Breast epithelium (tissue), 4 donors: ENCODE data around the gene WARS2. TPM values are rescaled to one million over a fixed set of nuclear protein-coding genes. Genes with fewer than 3 reads are reported as not detected.

Source experiments
- DNase-seq, 2 donors: peaks; one replicate each; pipeline ENCODE4 v3.0.0-alpha.2; 2019; ENCODE audit warnings: low spot score in 2 of 2
- H3K27ac ChIP-seq, 2 donors: fragments of 200-600 bp; sonication (generic) in 1 of 2; one replicate each; pipeline ENCODE4 v1.5.1; 2016 to 2019; ENCODE audit warnings: mild to moderate bottlenecking in 1 of 2
- H3K27me3 ChIP-seq, 2 donors: fragments of 200-600 bp; sonication (generic) in 1 of 2; one replicate each; pipeline versions ENCODE4 v1.5.1 to v1.6.0; 2017 to 2019; ENCODE audit warnings: control low read depth in 1 of 2, mild to moderate bottlenecking in 1 of 2
- H3K36me3 ChIP-seq: fragments of 200-600 bp; one replicate; pipeline ENCODE4 v1.5.1; 2019
- H3K4me1 ChIP-seq, 2 donors: fragments of 200-600 bp; sonication (generic); one replicate each; pipeline ENCODE4 v1.5.1; 2016 to 2019; ENCODE audit warnings: control low read depth in 1 of 2
- H3K4me3 ChIP-seq, 3 donors: fragments of 200-600 bp; sonication (generic); 1 replicate in 2 of 3; 2 replicates in 1 of 3; pipeline ENCODE4 v1.5.1; 2016 to 2019; ENCODE audit warnings: mild to moderate bottlenecking in 3 of 3, moderate library complexity in 2 of 3
- H3K9me3 ChIP-seq, 2 donors: fragments of 200-600 bp; sonication (generic) in 1 of 2; one replicate each; pipeline ENCODE4 v1.5.1; 2016 to 2019; ENCODE audit warnings: control low read depth in 1 of 2
- CTCF ChIP-seq, 3 donors: fragments of 450-650 bp; IDR thresholded peaks; one replicate each; pipeline ENCODE4 v1.5.1; 2016 to 2017; ENCODE audit warnings: antibody characterized with exemption in 3 of 3, mild to moderate bottlenecking in 3 of 3, moderate library complexity in 3 of 3
- POLR2A ChIP-seq: fragments of 450-650 bp; IDR thresholded peaks from one replicate; pipeline ENCODE4 v1.6.1; 2016; ENCODE audit warnings: antibody characterized with exemption, mild to moderate bottlenecking, moderate library complexity
- POLR2AphosphoS5 ChIP-seq, 3 donors: sonication (generic); formaldehyde crosslinking; IDR thresholded peaks; one replicate each; pipeline ENCODE4 v1.6.1; 2017; ENCODE audit warnings: antibody characterized with exemption in 3 of 3
- intact Hi-C: fragments of 100-400 bp; cut with DNase I; formaldehyde crosslinking; loops from one replicate; pipeline ENCODE4 v1.15.1; 2023; ENCODE audit warnings: low total_unique reads
- total RNA-seq, 3 donors: library from RNA; depleted of rRNA; stranded (reverse); fragments of >200 nt; gene quantifications; one replicate each; pipeline ENCODE4 v1.1.0, GENCODE V29; 2016

The WARS2 gene
- total RNA-seq, 3 donors from 2014 or later: 21.1 to 26.2 (median 23.3) TPM

- intact Hi-C loops: no loop called here
- Histone ChIP-seq H3K36me3 (no peaks in the 10 kb centered on the region), H3K4me3 (no peak overlapping the region), H3K27me3 (peaks cover 3 to 60% of the 10 kb centered on the region in 2 donors), H3K9me3 (peaks cover 0 to 13% of the 10 kb centered on the region in 2 donors), H3K4me1 (peaks cover 4 to 6% of the 10 kb centered on the region in 2 donors), H3K27ac (no peak overlapping the region)
- DNase-seq: no peak
- TF ChIP-seq POLR2AphosphoS5 (IDR thresholded peaks at IDR 0.05) (no peak), POLR2A (no peak), CTCF (IDR thresholded peaks at IDR 0.05) (no peak)
These were observed 134.6 kb downstream of the WARS2 start for GRCh38 chr1:119005724-119006405.

DNA sequence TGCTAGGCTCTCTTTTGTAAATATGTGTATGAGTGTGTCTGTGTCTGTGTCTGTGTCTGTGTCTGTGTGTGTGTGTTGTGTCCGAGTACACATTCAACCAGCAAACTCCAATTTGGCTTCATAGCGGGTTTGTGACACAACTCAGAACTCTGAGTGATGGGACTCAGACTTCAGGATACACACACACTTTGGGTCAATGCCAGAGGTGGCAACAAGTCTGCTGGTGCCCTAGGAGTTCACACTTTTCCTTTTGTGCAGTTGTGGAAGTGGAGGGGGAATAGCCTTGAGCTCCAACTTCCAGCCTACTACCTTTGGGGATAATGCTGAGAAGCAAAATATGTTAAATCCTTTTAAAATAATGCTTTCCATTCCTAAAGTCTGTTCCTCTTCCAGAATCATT, 135.7 kb downstream of the WARS2 start:
- intact Hi-C loops: no loop called here
- Histone ChIP-seq H3K27ac (no peak overlapping the region), H3K9me3 (peaks cover 0 to 13% of the 10 kb centered on the region in 2 donors), H3K27me3 (peaks cover 3 to 70% of the 10 kb centered on the region in 2 donors), H3K4me1 (peaks cover 4 to 11% of the 10 kb centered on the region in 2 donors), H3K4me3 (no peak overlapping the region), H3K36me3 (no peaks in the 10 kb centered on the region)
- TF ChIP-seq POLR2A: no peak
- TF ChIP-seq POLR2AphosphoS5 (IDR thresholded peaks at IDR 0.05): no peak
- no peak for DNase-seq

DNA sequence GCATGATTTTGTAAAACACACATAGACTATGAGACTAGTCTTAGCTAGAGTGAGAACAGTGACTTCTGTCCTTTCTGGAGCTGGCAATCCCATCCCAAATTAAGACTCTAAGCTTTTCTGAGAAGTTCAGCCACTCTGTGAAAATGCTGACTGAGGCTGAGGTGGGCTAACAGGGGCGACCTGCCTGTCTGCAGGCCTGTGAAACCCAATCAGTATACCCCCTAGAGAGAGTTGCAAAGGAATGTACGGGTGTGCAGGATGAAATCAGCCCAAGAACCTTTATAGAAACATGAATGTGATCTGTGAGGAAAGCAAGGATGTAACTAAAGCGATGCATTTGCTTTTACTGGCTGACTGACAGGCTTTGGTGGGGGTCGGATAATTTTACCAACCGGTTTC, 136.3 kb downstream of the WARS2 start:
- H3K27me3 ChIP-seq: peaks cover 3 to 77% of the 10 kb centered on the region in 2 donors
- H3K9me3 ChIP-seq: peaks cover 0 to 13% of the 10 kb centered on the region in 2 donors
- TF ChIP-seq POLR2AphosphoS5 (IDR thresholded peaks at IDR 0.05) (no peak), CTCF (IDR thresholded peaks at IDR 0.05) (no peak), POLR2A (no peak)
- no peak overlapping the region for H3K27ac ChIP-seq
- peaks cover 4 to 11% of the 10 kb centered on the region in 2 donors for H3K4me1 ChIP-seq
- DNase-seq: no peak
- no peak overlapping the region for H3K4me3 ChIP-seq
- intact Hi-C loops: no loop called here
- no peaks in the 10 kb centered on the region for H3K36me3 ChIP-seq

DNA sequence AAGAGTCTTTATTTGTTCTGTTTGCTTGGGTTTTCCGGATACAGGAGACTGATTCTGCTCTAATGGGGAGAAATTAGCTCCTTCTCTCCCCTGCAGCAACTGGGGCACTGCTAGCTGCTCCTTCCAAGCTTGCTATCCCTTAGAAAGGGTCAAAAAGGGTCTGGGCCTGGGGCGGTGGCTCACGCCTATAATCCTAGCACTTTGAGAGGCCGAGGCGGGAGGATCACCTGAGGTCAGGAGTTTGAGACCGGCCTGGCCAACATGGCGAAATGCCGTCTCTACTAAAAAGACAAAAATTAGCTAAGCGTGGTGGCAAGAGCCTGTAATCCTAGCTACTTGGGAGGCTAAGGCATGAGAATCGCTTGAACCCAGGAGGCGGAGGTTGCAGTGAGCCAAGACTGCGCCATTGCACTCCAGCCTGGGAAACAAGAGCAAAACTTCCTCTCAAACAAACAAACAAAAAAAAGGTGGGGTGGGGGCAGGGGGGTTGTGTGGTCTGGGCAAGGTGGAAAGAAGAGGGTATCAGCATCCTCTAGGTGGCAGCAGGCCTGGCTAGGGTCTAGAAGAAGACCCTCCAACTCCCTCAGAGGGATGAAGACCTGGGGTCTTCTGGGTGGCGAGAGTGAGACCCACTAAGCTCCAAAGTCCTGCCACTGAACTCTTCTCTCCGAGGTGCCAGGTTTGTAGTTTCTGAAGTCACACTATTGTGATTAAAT, 136.9 kb downstream of the WARS2 start:
- H3K27ac ChIP-seq: no peak overlapping the region
- H3K4me3 ChIP-seq: no peak overlapping the region
- no peak for DNase-seq
- H3K4me1 ChIP-seq: peaks cover 4 to 11% of the 10 kb centered on the region in 2 donors
- H3K36me3 ChIP-seq: no peaks in the 10 kb centered on the region
- peaks cover 0 to 13% of the 10 kb centered on the region in 2 donors for H3K9me3 ChIP-seq
- intact Hi-C loops: no loop called here
- TF ChIP-seq POLR2AphosphoS5 (IDR thresholded peaks at IDR 0.05): no peak
- H3K27me3 ChIP-seq: peaks cover 3 to 78% of the 10 kb centered on the region in 2 donors

DNA sequence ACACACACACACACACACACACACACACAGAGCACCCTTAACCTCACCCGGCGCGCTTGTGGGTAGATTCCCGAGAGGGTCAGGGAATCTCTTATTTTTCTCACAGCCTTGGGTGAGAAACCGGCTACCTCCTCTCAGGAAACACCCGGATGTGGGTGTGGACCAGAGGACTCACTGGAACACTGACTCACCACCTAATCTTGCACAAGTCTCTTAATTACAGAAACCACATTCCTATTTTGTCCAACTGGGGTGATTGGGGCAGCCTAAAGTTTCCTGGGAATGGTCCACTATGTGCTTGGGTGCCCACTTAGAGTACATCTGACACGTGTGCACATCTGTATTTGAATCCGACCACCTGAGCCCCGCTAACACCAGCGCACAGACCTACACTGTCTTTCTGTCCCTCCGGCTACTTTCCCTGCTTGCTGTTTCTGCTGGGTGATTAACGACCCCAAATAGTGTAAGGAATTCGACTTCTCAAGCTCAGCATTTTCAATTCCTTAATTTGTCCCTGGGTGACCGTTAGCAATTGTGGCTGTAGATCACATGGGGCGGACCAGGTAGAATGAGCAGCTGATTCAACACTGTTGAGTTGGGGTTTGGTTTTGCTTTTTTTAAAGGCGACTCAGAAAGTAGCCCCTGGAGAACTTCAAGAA, 138.3 kb downstream of the WARS2 start:
- H3K4me3 ChIP-seq: peak overlapping the region in 2 of 3 donors; percentile 44 to 63
- peak in 1 of 2 donors; percentile 35 for DNase-seq
- intact Hi-C loops: no loop called here
- peaks cover 0 to 6% of the 10 kb centered on the region in 2 donors for H3K4me1 ChIP-seq
- TF ChIP-seq POLR2AphosphoS5 (IDR thresholded peaks at IDR 0.05) (peak in 1 of 3 donors; percentile 41), CTCF (IDR thresholded peaks at IDR 0.05) (no peak)
- peak overlapping the region; percentile 50 to 91 for H3K27ac ChIP-seq
- peaks cover 0 to 7% of the 10 kb centered on the region in 2 donors for H3K9me3 ChIP-seq
- H3K36me3 ChIP-seq: no peaks in the 10 kb centered on the region
- H3K27me3 ChIP-seq: peaks cover 3 to 78% of the 10 kb centered on the region in 2 donors
